Activated CD8-positive, alpha-beta memory T cell treated with anti-CD3 and anti-CD28 coated beads, Interleukin-2, amount 50 U/mL, for 48 hours (primary cell): ENCODE measurements around the gene LINGO3.
"Not testable (repeated sequence)": the region's sequence is repeated elsewhere in the genome, so short reads cannot be mapped to it uniquely, and the experiment has no call there.

Experiments
- DNase-seq: peaks from one replicate; pipeline ENCODE4 v3.0.0-alpha.2; 2020

The LINGO3 gene, protein sequence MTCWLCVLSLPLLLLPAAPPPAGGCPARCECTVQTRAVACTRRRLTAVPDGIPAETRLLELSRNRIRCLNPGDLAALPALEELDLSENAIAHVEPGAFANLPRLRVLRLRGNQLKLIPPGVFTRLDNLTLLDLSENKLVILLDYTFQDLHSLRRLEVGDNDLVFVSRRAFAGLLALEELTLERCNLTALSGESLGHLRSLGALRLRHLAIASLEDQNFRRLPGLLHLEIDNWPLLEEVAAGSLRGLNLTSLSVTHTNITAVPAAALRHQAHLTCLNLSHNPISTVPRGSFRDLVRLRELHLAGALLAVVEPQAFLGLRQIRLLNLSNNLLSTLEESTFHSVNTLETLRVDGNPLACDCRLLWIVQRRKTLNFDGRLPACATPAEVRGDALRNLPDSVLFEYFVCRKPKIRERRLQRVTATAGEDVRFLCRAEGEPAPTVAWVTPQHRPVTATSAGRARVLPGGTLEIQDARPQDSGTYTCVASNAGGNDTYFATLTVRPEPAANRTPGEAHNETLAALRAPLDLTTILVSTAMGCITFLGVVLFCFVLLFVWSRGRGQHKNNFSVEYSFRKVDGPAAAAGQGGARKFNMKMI

GRCh38 chr19:2308114-2308556 lies at the start of gene LINGO3:
TSS of gene LINGO3 (minus strand) at chr19:2308154. CDS start at chr19:2291776, 16,378 bp downstream.
- DNase-seq: no peak

- DNase-seq: no peak
These were observed 48.2 kb upstream of the LINGO3 start for GRCh38 chr19:2356036-2356646.

DNA sequence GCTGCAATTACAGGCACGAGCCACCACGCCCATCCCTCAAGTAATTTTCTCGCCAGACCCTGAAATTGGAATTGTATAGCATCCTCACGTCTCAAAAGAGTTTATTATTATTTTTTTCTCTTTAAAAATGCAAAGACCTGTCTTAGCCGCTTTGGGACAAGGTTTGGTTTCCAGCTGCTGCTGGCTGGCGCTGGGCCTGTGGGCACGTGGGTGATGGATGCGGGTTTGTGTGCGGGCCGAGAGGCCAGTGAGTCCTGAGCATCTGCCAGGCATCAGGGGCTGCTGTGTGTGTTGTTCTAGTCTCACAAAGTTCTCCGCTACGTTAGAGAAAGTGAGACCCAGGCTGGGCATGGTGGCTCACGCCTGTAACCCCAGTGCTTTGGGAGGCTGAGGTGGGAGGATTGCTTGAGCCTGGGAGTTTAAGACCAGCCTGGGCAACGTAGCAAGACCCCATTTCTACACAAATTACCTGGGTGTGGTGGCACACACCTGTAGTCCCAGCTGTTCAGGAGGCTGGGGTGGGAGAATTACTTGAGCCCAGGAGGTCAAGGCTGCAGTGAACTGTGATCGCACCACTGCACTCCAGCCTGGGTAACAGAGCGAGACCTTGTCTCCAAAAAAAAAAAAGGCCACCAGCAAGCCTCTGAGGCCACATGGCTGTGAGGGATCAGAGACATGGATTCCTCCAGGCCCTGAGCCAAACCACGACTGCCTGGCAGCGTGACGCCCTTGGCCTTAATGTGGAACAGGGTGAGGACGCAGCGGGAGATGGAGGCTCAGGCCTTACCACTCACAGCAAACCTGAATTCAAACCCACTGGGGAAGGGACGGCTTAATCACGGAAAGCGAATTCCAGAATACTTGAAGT lies 47.4 kb upstream of the LINGO3 start:
- DNase-seq: no peak

GRCh38 chr19:2354670-2355069 lies 46.7 kb upstream of the LINGO3 start:
- DNase-seq: no peak

DNA sequence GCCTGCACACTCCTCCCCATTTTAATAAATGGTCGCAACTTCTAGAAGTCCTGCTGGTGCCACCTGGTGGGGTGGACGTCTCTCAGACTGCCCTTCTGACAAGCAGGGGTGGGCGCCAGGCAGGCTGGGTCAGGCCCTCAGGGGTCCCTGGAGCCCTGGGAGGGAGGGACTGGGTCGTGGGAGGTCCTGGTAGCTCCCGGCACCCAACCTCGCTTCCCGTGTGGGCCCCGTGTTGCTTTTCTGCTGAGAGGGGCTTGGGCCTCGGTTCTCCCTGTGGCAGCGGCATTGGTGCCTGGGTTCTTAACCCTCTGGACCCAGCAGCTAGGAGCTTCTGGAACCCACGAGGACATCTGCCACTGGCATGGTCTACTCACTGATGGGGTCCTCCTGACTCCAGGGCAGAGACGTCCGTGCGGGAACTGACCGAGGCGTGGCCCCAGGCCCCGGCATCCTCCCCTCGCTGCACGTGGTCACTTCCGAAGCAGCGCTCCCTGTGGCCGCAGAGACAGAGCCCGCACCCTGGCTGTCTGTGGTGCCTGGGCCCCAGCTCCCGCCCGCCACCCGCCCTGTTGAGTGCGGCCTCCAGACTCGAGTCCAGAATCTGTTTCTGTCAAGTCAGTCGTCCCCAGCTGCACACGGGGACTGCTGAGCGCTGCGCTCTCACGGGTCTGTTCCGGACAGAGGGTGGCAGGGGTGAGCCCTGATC lies 46.1 kb upstream of the LINGO3 start:
- no peak for DNase-seq

DNA sequence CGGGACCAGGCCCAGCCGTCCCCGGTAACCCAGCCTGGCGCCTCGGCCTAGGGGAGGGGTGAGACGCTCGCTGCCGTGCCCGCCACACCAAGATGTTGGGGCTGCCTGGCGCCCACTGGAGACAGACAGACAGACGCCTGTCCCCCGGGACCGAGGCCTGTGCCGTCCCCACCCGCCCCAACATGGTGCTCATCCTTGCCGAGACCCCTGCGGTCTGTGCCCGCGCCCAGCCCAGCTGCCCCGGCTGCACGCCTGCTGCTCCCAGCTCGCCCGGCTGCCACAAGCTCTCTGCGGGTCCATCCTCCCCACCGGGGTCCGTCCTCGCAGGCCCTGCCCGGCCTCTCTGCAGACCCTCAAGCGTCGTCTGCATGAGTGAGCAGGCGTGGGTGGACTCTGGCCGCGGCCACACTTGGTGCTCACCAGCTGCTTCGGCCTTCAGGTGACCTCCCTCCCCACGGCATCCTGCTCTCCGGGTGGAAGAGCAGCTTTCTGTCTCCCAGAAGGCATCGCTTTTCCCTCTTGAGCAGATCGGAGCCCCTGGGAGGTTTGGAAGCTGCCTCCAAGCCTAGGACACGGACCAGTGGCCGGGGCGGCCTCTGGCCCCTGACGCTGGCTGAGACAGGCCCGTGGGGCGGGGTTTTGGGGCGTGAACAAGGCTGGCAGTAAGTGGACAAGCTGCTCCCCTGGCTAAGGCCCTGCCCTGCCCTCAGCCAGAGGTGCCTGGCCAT lies 45.4 kb upstream of the LINGO3 start:
- DNase-seq: no peak

GRCh38 chr19:2352121-2352520 lies 44.2 kb upstream of the LINGO3 start:
- DNase-seq: no peak

- no peak for DNase-seq
These were observed 43.6 kb upstream of the LINGO3 start for GRCh38 chr19:2351591-2351990.

DNA sequence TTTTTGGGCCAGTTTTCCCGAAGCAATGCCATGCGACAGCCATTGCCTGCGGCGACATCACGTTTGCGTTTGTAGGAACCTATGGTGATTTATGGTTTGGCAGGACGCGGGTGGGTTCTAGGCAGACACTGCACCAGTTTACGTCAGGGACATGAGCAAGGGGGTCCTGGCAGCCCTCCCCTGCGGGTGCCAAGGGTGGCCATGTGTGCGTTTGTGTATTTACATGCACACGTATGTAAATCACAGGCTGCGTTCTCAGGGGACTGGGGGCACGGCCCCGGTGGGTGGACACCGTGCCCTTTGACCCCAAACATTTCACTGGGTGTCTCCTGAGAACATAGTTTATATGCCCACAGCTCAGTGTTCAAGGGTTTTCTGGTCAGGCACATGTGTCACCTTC lies 42.7 kb upstream of the LINGO3 start:
- no peak for DNase-seq

DNA sequence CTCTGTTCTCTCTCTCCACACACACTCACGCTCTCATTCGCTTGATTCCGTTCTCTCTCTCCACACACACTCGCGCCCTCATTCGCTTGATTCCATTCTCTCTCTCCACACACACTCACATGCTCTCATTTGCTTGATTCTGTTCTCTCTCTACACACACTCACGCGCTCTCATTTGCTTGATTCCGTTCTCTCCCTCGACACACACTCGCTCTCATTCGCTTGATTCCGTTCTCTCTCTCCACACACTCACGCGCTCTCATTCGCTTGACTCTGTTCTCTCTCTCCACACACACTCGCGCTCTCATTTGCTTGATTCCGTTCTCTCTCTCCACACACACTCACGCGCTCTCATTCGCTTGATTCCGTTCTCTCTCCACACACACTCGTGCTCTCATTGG lies 41.9 kb upstream of the LINGO3 start:
- not testable (repeated sequence) for DNase-seq

DNA sequence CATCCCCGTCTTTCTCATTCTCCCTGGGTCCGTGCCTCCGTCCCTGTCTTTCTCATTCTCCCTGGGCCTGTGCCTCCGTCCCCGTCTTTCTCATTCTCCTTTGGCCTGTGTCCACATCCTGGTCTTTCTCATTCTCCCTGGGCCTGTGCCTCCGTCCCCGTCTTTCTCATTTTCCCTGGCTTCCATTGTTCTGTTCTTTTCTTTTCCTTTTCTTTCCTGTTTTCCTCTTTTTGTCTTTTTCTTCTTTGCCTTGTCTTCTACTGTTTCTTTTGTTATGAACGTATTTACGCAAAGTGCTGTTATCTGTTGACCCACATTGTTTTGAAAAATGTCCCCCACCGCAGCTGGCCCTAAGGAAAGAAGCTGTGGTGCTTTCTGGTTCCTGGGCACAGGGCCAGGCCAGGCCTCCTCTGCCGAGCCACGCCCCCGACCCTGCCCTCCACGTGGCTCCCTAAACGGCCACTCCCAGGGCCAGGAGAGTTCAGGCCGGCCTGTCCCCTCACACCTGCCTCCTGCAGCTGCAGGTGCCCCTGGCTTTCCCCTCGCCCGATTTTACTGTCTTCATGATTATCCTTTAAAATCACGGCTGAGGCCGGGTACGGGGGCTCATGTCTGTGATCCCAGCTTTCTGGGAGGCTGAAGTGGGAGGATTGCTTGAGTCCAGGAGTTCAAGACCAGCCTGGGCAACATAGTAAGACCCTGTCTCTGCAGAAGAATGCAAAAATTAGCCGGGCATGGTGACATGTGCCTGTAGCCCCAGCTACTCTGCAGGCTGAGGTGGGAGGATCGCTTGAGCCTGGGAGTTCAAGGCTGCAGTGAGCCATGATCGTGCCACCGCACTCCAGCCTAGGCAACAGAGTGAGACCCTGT lies 38.1 kb upstream of the LINGO3 start:
- DNase-seq: no peak

DNA sequence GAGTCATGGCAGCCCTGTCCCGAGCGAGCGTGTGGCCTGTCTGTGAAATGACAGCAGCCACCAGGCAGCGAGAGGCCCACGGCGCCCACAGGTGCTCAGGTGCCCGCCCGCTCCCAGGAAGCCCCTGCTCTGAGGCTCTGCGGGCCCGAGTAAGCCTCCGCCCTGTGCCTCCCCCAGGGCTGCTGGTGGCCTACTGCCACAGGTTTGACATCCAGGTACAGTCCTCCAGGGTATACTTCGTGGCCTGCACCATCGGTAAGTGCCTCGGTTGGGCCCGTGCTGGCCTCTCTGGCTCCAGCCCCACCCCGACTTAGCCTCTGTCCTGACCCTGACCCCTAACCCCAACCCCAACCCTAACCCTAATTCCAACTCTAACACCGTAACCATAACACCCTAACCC lies 37.1 kb upstream of the LINGO3 start:
- DNase-seq: no peak

- DNase-seq: no peak
These were observed 36.5 kb upstream of the LINGO3 start for GRCh38 chr19:2344381-2344870.

GRCh38 chr19:2343289-2343982 lies 35.5 kb upstream of the LINGO3 start:
- no peak for DNase-seq

GRCh38 chr19:2342656-2343288 lies 34.8 kb upstream of the LINGO3 start:
- no peak for DNase-seq

- no peak for DNase-seq
These were observed 34.0 kb upstream of the LINGO3 start for GRCh38 chr19:2341982-2342381.

DNA sequence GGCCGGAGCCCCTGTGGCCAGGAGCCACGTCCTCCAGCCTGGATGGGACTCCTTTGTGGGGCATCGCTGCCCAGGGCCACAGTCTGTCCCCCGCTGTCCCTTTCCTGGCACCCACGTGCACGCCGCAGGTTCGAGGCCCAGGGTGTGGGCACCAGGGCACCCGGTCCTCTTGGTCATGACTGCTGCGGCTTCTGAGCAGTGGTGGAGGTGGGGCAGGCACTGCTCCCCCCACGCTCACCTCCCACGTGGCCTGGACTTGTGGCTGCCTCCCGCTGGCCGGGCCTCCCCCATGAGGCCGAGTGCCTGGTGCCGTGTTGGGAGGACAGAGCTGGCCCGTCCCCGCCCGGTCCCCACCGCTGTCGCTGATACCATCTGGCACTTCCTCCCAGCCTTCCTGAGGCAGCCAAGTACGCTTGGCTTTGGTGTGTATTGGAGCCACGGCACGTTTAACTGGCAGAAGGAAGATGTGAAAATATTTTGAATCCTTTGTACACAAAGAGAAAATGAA lies 33.3 kb upstream of the LINGO3 start:
- no peak for DNase-seq

DNA sequence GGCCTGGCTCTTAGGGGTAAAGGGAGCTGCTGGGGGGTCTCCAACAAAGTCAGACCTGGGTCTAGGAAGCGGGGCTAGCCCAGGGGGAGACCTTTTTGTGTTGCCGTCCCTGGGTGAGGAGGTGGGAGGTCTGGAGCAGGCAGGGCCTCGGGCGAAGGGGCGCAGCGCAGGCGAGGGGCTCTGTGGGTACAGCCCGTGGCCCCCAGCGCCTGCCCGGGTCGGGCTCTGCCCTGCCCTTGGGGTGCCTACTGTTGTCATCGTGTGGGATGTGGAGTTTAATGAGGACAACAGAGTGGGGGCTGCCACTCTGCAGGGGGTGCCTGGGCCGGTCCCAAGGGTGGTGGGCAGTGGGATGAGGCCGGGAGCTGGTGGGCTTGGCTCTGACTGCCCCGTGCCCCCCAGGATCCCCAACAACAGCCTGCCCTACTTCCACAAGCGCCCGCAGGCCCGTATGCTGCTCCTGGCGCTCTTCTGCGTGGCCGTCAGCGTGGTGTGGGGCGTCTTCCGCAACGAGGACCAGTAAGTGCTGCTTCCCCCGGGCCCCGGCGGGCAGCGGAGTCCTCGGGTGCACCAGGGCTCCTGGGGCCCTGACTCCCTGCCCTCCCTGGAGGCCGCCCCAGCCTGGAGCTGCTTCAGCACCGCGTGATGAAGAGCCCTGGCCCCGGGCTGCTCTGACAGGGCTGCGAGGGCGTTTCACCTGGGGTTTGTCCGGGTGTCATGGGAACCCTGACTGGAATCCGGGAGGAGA lies 32.7 kb upstream of the LINGO3 start:
- DNase-seq: no peak
